Measurements from ENCODE around the gene CDKN2AIPNL. TPM values are rescaled to one million over a fixed set of nuclear protein-coding genes. Genes with fewer than 3 reads are reported as not detected.
"Not testable (repeated sequence)": the region's sequence is repeated elsewhere in the genome, so short reads cannot be mapped to it uniquely, and the experiment has no call there.

CDKN2AIPNL gene
- total RNA-seq, 4 donors from 2014 or later: 6.9 to 28.3 (median 13.2) TPM

DNA sequence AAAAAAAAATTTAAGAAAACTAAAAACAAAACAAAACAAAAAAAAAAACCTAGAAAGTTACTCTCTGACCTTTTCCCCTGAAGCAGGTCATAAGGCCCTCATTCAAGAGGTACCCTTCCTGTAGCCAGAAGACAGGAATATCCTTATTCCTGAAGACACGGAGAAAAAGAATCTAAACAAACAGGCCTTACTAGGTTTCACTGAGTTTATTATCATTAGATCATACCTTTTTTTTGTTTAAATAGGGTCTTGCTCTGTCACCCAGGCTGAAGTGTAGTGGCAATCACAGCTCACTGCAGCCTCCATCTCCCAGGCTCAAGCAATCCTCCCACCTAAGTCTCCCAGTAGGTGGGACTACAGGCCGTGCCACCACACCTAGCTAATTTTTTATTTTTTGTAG lies 11.7 kb upstream of the CDKN2AIPNL start:
- WGBS, 2 donors: 85 to 86% methylated on average over 2 of the region's 2 CpGs
- H3K36me3 ChIP-seq: no peaks in the 10 kb centered on the region
- H3K9me3 ChIP-seq: peaks cover 0 to 7% (median 0%) of the 10 kb centered on the region in 3 donors
- H3K27me3 ChIP-seq: no peaks in the 10 kb centered on the region
- no peak overlapping the region for H3K27ac ChIP-seq
- H3K4me3 ChIP-seq: no peak overlapping the region
- TF ChIP-seq, protein P1, sequence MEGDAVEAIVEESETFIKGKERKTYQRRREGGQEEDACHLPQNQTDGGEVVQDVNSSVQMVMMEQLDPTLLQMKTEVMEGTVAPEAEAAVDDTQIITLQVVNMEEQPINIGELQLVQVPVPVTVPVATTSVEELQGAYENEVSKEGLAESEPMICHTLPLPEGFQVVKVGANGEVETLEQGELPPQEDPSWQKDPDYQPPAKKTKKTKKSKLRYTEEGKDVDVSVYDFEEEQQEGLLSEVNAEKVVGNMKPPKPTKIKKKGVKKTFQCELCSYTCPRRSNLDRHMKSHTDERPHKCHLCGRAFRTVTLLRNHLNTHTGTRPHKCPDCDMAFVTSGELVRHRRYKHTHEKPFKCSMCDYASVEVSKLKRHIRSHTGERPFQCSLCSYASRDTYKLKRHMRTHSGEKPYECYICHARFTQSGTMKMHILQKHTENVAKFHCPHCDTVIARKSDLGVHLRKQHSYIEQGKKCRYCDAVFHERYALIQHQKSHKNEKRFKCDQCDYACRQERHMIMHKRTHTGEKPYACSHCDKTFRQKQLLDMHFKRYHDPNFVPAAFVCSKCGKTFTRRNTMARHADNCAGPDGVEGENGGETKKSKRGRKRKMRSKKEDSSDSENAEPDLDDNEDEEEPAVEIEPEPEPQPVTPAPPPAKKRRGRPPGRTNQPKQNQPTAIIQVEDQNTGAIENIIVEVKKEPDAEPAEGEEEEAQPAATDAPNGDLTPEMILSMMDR (IDR thresholded peaks at IDR 0.05): no peak
- no peak for TF ChIP-seq POLR2A (IDR thresholded peaks at IDR 0.05)
- no peaks in the 10 kb centered on the region for H3K4me1 ChIP-seq
- DNase-seq: no peak
- intact Hi-C loops (cut with DNase I): no loop called here

DNA sequence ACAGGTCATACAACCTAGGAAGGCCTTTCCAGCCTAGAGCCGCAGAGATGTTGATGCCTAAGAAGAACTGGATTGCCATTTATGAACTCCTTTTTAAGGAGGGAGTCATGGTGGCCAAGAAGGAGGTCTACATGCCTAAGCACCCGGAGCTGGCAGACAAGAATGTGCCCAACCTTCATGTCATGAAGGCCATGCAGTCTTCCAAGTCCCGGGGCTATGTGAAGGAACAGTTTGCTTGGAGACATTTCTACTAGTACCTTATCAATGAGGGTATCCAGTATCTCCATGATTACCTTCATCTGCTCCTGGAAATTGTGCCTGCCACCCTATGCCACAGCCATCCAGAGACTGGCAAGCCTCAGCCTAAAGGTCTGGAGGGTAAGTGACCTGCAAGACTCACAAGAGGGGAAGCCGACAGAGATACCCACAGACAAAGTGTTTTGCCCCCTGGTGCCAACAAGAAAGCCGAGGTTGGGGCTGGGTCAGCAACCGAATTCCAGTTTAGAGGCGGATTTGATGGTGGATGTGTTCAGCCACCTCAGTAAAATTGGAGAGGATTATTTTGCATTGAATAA lies 11.2 kb upstream of the CDKN2AIPNL start:
- H3K9me3 ChIP-seq: peaks cover 0 to 7% (median 0%) of the 10 kb centered on the region in 3 donors
- H3K4me3 ChIP-seq: no peak overlapping the region
- DNase-seq: no peak
- TF ChIP-seq POLR2A (IDR thresholded peaks at IDR 0.05): no peak
- TF ChIP-seq, protein P1 (IDR thresholded peaks at IDR 0.05): no peak
- no peaks in the 10 kb centered on the region for H3K4me1 ChIP-seq
- 87 to 90% methylated on average over 6 to 7 of the region's 7 CpGs for WGBS, 2 donors
- no peak overlapping the region for H3K27ac ChIP-seq
- intact Hi-C loops (cut with DNase I): no loop called here
- H3K36me3 ChIP-seq: no peaks in the 10 kb centered on the region
- no peaks in the 10 kb centered on the region for H3K27me3 ChIP-seq

DNA sequence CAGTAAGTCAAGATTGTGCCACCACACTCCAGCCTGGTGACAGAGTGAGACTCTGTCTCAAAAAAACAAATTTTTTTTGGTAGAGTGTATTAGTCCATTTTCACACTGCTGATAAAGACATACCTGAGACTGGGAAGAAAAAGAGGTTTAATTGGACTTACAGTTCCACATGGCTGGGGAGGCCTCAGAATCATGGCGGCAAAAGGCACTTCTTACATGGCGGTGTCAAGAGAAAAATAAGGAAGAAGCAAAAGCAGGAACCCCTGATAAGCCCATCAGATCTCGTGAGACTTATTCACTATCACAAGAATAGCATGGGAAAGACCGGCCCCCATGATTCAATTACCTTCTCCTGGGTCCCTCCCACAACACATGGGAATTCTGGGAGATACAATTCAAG lies 9.4 kb upstream of the CDKN2AIPNL start:
- intact Hi-C loops (cut with DNase I): not testable (repeated sequence)

DNA sequence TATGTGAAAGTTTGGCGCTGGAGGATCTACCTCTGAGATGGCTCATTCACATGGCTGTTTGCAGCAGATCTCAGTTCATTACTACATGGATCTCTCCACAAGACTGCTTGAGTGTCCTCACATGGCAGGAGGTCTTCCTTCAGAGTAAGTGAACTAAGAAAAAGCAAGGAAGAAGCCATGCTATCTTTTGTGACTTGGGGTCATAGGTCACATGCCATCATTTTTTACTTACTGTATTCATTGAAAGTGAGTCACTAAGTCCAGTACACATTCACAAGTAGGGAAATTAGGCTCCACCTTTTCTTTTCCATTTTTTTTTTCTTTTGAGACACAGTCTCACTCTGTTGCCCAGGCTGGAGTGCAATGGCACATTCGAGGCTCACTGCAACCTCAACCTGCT lies 8.7 kb upstream of the CDKN2AIPNL start:
- DNase-seq: no peak
- Histone ChIP-seq H3K9me3 (peaks cover 0 to 7% (median 0%) of the 10 kb centered on the region in 3 donors), H3K4me1 (no peaks in the 10 kb centered on the region), H3K4me3 (no peak overlapping the region), H3K27ac (no peak overlapping the region), H3K36me3 (no peaks in the 10 kb centered on the region), H3K27me3 (no peaks in the 10 kb centered on the region)
- 86 to 90% methylated on average over 2 of the region's 2 CpGs for WGBS, 2 donors
- TF ChIP-seq, protein P1 (IDR thresholded peaks at IDR 0.05): no peak
- no peak for TF ChIP-seq POLR2A (IDR thresholded peaks at IDR 0.05)
- intact Hi-C loops (cut with DNase I): no loop called here

More for the DNA sequence above, 9.4 kb upstream of the CDKN2AIPNL start:
- H3K4me1 ChIP-seq, H3K36me3 ChIP-seq, H3K27me3 ChIP-seq, H3K9me3 ChIP-seq, DNase-seq, H3K27ac ChIP-seq, H3K4me3 ChIP-seq: not testable (repeated sequence)
- 89 to 91% methylated on average over 4 of the region's 4 CpGs for WGBS, 2 donors

- intact Hi-C loops (cut with DNase I): loop anchor here (10.0 kb wide), 1 partner anchor 106 kb away; the partner anchor contains the start of gene JADE2
- Histone ChIP-seq H3K9me3 (peaks cover 0 to 7% (median 0%) of the 10 kb centered on the region in 3 donors), H3K27me3 (no peaks in the 10 kb centered on the region), H3K4me1 (no peaks in the 10 kb centered on the region), H3K4me3 (no peak overlapping the region), H3K36me3 (no peaks in the 10 kb centered on the region), H3K27ac (no peak overlapping the region)
- WGBS, 2 donors: 94 to 98% methylated on average over 3 of the region's 3 CpGs
- TF ChIP-seq, protein P1 (IDR thresholded peaks at IDR 0.05): no peak
- no peak for DNase-seq
These were observed 7.3 kb upstream of the CDKN2AIPNL start for GRCh38 chr5:134418958-134419357.

DNA sequence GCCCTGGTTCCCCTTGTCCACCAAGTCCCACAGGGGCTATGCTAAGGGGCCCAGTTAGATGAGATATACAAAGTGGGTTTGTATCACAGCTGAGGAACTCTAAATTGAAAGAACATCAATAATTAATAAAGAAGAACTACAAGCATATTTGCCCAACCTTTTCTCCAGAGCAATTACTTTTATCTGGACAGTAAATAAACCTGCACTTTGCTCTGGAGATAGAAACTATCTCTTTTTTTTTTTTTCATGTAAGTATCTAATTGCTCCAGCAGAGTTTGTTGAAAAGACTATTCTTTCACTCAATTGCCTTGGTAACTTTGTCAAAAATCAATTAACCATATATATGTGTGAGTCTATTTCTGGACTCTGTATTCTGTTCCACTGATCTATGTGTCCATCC lies 6.0 kb upstream of the CDKN2AIPNL start:
- intact Hi-C loops (cut with DNase I): loop anchor here (10.0 kb wide), 1 partner anchor 107 kb away; the partner anchor contains the start of gene JADE2
- Histone ChIP-seq H3K27ac (no peak overlapping the region), H3K9me3 (peaks cover 0 to 7% (median 0%) of the 10 kb centered on the region in 3 donors), H3K36me3 (no peaks in the 10 kb centered on the region), H3K4me3 (no peak overlapping the region), H3K4me1 (peaks cover 0 to 4% (median 0%) of the 10 kb centered on the region in 3 donors), H3K27me3 (no peaks in the 10 kb centered on the region)
- TF ChIP-seq, protein P1 (IDR thresholded peaks at IDR 0.05): no peak
- no peak for TF ChIP-seq POLR2A (IDR thresholded peaks at IDR 0.05)
- no peak for DNase-seq

Data from esophagus squamous epithelium (tissue), 5 donors.